Astrocyte of the cerebellum (primary cell): Measurements from ENCODE around the gene MEIS2.

Experiments used
- DNase-seq: peaks from one replicate; pipeline ENCODE4 v3.0.0-alpha.2; 2011; ENCODE audit warnings: low read depth
- H3K4me3 ChIP-seq: 2 replicates; pipeline ENCODE4 v1.5.1; 2011; ENCODE audit warnings: mild to moderate bottlenecking, low read depth, low read length, moderate library complexity
- in situ Hi-C: cut with HindIII; loops from 2 replicates; pipeline ENCODE4 v1.10.0; 2017; ENCODE audit warnings: low sequenced_read_pairs
- TF ChIP-seq, protein P1 (sequence below): IDR thresholded peaks from 2 replicates; pipeline ENCODE4 v1.5.1; 2012; ENCODE audit warnings: low read length, low read depth, moderate library complexity, mild to moderate bottlenecking; ENCODE audit errors: missing control alignments

The MEIS2 gene

DNA sequence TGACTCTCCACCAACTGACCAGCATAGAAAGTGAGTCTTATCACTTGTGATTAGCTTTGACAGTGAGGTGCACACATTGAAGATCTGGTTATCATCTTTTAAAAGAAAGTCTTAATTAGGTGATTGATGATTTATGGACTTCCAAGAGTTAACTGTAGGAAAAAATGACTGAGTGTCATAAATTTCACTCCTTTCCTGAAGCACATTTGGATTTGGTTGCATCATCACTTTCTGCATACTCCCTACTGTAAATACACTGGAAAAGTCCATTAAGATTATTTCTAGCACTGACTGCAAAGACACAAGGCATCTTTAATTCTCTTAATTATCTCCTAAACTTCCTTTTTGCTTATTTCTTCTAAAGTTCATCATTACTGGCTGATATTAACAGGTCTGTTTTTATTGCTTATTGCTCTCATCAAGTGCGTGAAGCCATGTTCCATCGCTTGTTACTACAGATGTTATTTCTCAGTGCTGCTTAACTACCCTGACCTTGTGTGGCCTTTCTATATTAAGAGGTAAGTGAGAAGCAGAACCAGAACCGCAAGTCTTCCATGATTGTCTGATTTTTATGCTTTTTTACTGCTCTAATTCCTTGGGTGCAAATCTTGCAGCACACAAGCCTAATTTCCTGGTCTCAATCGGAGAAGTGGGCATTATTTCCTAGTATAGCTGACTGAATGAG lies 153.2 kb downstream of the MEIS2 start:
- TF ChIP-seq, protein P1, sequence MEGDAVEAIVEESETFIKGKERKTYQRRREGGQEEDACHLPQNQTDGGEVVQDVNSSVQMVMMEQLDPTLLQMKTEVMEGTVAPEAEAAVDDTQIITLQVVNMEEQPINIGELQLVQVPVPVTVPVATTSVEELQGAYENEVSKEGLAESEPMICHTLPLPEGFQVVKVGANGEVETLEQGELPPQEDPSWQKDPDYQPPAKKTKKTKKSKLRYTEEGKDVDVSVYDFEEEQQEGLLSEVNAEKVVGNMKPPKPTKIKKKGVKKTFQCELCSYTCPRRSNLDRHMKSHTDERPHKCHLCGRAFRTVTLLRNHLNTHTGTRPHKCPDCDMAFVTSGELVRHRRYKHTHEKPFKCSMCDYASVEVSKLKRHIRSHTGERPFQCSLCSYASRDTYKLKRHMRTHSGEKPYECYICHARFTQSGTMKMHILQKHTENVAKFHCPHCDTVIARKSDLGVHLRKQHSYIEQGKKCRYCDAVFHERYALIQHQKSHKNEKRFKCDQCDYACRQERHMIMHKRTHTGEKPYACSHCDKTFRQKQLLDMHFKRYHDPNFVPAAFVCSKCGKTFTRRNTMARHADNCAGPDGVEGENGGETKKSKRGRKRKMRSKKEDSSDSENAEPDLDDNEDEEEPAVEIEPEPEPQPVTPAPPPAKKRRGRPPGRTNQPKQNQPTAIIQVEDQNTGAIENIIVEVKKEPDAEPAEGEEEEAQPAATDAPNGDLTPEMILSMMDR, result no peak
- no peak for DNase-seq
- no peak overlapping the region for H3K4me3 ChIP-seq
- in situ Hi-C loops, result no loop called here

DNA sequence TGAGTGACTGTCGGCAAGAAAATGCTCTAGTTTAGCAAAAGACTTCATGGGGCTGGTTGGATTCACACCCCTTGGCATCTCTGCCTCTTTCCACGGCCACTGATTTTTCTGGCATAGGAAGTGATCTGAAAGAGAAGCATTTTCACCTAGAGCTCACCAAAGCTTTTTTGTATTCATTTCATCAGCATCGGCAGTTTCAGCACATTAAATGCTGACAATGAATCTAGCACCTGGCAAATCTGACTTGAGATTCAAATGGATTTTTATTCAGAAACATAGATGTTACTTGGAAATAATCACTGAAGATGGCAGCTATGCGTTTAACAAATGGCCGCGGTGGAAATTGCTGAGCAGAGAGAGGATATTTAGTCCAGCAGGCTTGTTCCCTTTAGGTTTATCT lies 155.9 kb downstream of the MEIS2 start:
- TF ChIP-seq, protein P1, result no peak
- no peak overlapping the region for H3K4me3 ChIP-seq
- in situ Hi-C loops, result no loop called here
- DNase-seq, result no peak

DNA sequence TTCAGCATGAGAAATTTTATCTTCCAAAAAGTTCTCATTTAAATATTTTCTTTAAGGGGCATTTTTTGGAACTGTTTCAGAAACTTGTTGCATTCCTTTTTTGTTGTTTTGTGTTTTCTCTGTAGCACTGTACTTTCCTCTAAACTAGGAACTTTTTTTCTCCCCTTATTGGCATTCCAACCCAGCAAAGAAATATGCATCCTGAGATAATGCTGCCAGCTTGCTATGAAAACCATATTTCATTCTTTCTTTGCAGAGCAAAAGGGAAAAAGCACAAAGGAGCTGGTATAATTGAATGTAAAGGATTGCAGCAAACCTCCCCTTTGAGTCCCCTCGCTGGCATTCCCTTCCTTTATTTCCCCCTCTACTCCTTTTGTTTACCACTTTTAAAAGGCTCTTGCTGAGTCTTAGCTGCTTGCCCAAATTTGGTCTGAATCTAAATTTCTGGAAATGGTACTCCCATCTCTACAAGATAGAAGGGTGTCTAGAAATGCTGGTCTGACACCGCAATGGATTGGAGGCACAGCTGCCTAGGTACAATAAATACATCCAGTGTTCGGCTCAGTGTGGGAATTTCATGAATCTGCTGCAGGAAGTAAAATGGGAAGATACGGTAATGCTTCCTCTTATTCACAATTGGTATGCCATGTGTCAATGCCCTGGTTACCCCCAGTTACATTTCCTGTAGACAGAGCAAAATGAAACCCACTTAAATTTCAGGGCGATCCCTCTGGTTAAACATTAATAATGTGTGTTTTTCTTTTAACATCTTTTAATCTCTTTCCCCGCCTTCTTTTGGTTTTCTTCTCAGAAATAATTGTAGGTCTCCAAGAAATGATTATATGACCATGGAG lies 156.6 kb downstream of the MEIS2 start:
- TF ChIP-seq, protein P1, result no peak
- H3K4me3 ChIP-seq, result no peak overlapping the region
- DNase-seq, result no peak
- in situ Hi-C loops, result no loop called here

DNA sequence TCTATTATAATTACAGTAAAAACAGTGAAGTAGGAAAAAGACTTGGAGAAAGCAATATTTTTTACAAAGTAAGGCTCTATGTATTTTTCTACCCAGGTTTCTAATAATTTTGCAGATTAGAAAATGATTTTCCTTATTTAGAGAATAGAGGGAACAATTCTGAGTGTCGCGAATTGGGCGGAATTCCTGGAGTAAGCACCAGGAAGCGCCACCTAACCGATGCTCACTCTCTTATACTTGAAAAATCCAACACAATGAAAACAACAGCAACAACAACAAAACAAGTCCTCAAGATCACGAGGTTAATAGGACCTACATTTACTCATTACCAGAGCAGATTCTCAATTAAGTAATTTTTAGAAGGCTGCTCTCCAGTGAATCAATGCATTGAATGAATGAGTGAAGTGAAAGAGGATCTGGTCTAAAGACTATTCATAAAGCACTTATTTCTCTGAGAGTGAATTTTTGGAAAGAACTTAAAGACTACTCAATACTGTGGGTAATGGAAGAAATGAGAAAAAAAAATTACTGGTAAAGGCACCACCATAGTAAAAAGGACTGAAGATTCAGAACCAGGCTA lies 158.0 kb downstream of the MEIS2 start:
- no peak for DNase-seq
- no peak overlapping the region for H3K4me3 ChIP-seq
- TF ChIP-seq, protein P1, result no peak
- in situ Hi-C loops, result no loop called here

DNA sequence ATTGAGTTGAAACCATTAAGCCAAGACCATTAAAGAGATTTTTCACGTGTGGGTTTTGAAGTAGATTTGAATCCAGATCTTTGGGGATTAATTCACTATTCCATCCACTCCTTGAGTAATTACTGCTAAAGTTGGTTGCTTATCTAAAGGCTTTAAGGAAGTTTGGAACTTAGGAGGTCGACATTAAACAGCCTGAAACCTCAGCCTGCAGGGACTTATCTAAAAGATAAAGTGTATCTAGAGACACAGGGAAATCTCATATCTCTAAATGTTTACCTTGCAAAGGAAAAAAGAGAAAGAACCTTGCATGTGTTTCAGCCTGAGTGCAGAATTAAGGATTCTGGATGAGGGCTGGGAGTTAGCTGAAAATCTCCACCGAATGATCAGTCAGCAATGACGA lies 158.6 kb downstream of the MEIS2 start:
- H3K4me3 ChIP-seq, result no peak overlapping the region
- DNase-seq, result no peak
- TF ChIP-seq, protein P1, result no peak
- in situ Hi-C loops, result no loop called here

DNA sequence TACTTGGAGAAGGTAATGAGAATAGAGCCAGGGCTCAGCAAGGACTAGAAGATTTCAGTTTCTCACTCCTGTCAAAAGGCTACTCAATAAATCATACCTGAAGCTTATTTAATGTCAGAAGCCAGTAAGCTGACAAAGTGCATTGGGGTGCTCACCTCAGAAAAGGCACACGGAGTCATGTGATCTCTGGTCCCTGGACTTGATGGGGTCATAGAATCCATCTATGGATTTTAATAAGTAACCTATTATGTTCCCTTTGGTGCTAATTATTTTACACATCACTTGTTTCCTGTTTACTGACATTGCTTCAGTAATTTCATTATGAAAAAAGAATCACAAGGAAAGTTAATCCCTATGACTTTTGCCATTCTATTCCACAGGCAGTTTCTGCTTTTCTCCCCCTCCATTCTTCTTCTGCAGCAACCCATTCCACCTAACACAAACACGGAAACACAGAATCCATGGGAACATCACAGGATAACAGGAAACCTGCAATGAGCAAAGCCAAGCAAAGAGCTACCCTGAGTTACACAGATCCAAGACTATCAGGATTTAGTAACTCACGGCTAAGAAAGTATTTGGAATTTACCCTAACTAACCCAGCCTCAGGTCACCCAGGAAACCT lies 159.6 kb downstream of the MEIS2 start:
- in situ Hi-C loops, result no loop called here
- H3K4me3 ChIP-seq, result no peak overlapping the region
- TF ChIP-seq, protein P1, result no peak
- no peak for DNase-seq
